C4-2B (cell line): ENCODE results near the gene PDXP.

Experiments
- CTCF ChIP-seq: fragments of 450-650 bp; conservative IDR thresholded peaks from 2 replicates; pipeline ENCODE4 v1.5.1; 2017; ENCODE audit warnings: mild to moderate bottlenecking
- ZFX ChIP-seq: fragments of 450-650 bp; IDR thresholded peaks from 2 replicates; pipeline ENCODE4 v1.6.1; 2017

GRCh38 chr22:37632174-37633088 lies 26.1 kb upstream of the PDXP start:
- TF ChIP-seq CTCF, result no peak
- TF ChIP-seq ZFX, result no peak
